IPS DF 4.7 (cell line): ENCODE data around the gene CSNK1G2.

Experiments used
- DNase-seq: peaks from one replicate; pipeline ENCODE4 v3.0.0-alpha.2; 2013; ENCODE audit warnings: low spot score; ENCODE audit errors: extremely low read depth

The CSNK1G2 gene

DNA sequence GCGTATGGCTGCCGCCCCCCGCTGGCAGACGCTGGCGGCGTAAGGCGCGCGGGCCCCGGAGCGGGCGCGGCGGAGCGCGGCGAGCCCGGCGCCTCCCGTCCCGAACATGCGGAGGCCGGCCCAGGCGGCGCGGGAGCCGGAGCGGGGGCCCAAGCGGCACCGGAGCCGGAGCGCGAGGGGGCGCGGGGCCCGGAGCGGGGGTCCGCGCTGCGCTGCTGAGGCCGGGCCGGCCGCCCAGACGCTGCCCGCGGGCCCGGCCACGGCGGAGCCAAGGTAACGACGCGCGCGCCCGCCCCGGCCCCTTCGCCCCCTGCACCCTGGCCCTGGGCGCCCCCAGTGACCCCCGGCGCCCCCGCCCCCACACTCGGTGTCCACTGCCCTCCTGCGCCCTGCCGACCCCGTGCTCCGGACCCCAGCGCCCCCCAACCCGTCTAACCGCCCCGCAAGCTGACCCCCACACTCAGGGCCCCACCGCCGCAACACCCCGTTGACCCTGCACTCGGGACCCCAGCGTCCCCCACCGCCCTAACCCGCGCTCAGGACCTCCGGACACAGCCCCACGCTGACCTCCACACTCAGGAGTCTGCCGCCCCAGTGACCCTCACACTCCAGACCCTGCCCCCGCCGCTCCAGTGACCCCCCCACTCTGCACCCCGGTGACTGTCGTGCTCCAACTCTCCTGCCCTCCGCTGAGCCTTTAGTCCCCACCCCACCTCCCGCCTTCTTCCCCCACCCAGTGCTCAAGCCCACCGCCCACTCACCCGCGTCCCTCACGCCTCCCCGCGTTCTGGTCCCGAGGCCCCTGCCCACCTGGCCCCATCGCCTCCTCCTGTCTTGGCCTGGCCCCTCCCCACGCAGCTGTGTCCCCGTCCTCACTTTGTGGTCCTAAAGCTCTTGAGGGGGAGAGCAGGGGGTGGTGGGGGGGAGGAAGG, at the start of gene CSNK1G2:
TSS of gene CSNK1G2 (plus strand) at position 27 of the 932 bp plus-strand sequence. CDS start 28,601 bp downstream, outside the sequence.
- DNase-seq = no peak

DNA sequence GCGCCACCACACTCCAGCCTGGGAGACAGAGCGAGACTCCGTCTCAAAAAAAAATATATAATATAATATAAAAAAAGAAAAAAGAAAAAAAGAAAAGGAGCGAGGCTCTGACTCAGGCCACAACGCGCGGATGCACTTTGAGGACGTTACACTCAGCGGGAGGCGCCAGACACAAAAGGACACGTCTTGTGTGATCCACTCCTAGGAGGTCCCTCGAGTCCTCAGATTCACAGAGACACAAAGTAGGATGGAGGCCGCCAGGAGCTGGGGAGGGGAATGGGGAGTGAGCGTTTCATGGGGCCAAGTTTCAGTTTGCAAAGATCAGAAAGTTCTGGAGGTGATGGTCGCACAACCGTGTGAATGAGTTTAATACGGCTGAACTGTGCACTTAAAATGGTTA, 47.2 kb upstream of the CSNK1G2 start:
- DNase-seq = no peak

DNA sequence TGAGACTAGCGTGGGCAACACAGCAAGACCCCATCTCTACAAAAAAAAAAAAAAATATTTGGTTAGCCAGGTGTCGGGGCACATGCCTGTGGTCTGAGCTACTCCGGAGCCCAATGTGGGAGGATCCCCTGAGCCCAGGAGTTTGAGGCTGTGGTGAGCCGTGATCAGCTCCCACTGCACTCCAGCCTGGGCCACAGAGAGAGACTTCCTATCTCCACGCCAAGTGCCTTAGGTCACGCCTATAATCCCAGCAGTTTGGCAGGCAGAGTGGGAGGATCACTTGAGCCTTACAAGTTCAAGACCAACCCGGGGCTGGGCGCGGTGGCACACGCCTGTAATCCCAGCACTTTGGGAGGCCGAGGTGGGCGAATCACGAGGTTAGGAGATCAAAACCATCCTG, 44.5 kb upstream of the CSNK1G2 start:
- DNase-seq = no peak

DNA sequence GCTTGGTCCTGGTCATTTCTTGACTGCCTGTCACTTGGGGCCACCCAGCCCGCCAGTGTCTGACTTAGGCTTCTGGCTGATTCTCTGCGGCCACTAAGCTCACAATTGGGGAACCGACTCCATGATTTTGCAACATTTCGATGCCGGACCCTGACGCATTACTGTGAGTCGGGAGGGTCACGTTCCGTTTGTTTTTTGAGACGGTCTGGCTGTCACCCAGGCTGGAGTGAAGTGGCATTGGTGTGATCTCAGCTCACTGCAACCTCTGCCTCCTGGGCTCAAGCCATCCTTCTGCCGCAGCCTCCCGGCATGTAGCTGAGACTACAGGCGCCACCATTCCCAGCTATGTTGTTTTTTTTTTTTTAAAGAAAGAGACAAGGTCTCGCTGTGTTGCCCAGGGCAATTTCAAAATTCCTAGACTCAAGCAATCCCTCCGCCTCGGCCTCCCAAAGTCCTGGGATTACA, 39.0 kb upstream of the CSNK1G2 start:
- DNase-seq = no peak

DNA sequence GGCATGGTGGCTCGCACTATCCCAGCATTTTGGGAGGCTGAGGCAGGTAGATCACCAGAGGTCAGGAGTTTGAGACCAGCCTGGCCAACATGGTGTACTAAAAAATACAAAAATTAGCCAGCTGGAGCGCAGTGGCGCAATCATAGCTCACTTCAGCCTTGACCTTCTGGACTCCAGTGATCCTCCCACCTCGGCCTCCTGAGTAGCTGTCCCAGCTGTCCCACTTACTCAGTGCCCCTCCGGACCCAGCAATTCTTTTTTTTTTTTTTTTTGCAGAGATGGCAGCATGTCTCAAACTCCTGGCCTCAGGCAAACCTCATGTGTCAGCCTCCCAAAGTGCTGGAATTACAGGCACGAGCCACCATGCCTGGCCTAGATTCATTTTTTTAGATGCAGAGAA, 38.0 kb upstream of the CSNK1G2 start:
- DNase-seq = no peak

DNA sequence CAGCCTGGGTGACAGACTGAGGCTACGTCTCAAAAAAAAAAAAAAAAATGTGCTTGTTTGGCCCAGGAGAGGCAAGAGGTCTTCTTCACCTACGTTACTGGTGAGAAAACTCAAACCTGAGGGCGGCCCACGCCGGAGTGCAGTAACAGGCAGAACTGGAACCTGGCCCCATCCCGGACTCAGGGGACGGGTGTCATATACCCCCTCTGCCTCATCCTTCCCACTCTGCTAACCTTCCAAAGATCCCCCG, 36.2 kb upstream of the CSNK1G2 start:
- DNase-seq = no peak

DNA sequence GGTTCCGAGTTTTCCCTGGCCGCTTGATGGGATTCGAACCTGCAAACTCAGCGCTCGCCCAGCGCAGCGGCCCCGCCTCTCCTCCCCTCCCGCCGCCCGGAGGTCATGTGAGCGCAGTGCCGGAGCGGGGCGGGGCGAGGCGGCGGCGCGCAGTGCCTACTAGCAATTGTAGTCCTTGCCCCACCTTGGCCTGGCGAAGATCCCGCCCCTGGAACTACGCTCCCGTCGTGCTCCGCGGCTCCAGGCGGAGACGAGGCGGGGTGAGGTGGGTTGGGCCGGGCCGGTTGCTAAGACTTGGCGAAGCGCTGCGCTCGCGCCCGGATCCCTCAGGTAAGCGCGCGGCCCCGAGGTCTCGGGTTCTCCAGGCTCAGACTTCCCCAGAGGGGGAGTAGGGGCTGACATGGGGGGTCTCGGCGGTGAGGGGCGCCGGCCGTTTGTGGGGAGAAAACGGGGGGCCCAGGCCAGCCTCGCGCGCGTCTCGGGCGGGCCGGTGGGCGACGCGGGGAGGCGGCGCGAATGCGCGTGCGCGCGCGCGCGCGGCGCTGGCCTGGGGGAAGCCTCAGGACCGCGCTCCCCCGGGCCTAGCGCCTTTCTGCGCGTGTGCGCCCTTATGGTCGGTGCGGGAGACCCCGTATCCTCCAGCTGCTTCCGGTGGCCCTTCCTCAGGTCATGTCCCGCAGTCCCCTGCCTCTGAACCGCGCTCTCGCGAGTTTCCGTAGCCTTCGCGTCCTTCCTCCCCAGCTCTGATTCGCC, 35.7 kb upstream of the CSNK1G2 start, which contains the start of the genes ADAT3 and SCAMP4:
TSS of gene ADAT3 (plus strand) at position 290 of the 753 bp plus-strand sequence. CDS start 6,649 bp downstream, outside the sequence.
TSS of gene SCAMP4 (plus strand) at position 290 of the 753 bp plus-strand sequence. CDS start 9,621 bp downstream, outside the sequence.
- peak; percentile 86 for DNase-seq

DNA sequence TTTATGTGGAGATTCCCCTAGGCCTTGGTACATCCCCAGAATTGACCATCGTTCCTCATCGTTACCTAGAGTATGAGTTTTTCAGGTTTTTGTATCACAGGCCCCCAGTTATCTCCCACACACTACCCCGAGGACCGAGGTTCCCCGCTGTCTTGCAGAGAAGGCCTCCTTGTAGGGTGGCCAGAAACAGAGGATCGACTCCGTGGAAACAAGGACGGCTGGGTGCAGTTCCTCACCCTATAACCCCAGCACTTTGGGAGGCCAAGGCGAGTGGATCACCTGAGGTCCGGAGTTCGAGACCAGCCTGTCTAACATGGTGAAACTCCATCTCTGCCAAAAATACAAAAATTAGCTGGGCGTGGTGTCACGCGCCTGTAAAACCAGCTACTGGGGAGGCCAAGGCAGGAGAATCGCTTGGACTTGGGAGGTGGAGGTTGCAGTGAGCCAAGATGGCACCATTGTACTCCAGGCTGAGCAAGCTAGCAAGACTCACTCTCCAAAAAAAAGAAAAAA, 35.1 kb upstream of the CSNK1G2 start:
- no peak for DNase-seq

DNA sequence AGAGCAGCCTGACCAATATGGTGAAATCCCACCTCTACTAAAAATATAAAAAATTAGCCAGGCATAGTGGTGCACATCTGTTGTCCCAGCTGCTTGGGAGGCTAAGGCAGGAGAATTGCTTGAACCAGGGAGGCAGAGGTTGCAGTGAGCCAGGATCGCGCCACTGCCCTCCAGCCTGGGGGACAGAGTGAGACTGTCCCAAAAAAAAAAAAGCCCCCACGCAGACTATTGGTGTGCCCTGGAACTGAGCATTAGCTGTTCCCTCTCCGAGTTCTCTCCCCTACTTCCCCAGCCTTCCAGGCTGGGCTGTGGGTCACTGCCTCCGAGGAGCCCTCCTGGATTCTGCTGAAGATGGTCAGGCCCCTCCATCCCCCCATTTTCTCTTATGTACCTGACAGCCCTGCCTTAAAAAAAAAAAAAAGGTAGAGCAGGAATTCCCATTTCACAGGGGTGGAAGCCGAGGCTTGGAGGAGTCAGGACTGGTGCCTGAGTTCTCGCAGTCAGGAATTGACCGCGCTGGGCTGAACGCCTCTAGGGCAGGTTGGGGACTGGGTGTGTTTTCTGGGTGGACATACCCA, 33.9 kb upstream of the CSNK1G2 start:
- DNase-seq = no peak

DNA sequence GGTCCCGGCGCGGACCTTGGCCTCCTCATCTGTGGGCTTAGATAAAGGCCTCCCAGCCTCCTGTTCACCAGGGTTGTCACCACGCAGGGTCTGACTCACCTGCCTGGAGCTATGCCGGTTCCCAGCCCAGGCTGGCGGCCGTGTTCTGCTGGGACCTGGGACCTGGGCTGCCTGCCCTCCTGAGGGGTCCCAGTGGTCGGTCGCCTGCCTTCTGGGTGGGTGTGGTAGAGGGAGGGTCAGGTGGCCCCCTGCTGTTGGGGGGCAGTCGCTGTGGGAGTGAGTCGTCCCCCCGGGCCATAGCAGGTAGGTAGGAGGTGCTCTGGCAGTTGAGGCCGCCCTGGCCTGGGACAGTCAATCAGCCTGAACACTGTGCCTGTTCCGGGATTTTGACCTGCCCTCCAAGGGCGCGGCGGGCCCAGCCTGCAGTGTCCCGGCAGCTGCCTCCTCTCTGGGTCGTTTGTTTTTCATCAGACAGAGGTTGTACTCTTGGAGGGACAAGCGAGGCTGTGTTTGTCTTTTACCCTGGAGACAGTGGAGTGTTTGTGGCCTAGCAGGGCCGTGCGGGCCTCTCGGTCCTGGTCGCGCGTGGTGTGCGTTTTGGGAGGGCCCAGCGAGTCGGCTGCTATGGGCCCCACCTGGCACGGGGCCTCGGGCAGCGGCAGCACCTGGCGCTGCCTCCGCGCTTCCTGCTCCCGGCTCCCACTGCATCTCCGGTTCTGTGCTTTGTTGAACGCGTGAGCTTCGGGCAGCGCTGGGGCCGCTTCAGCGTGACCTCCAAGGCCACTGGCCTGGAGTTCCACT, 33.2 kb upstream of the CSNK1G2 start:
- no peak for DNase-seq

DNA sequence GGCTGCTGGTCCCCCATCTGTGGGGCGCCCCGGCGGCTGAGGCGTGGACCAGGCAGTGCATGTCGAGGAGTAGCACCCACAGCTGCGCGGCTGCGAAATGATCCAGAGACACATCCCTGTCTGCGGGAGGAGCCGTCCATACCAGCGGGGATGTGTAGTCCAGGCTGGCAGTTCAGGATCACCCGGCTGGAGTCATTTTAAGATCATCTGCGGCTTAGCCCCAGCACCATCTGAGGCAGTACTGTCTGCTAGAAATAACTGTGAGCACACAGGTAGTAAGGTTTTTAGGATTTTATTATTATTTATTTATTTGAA, 32.7 kb upstream of the CSNK1G2 start:
- DNase-seq = no peak

DNA sequence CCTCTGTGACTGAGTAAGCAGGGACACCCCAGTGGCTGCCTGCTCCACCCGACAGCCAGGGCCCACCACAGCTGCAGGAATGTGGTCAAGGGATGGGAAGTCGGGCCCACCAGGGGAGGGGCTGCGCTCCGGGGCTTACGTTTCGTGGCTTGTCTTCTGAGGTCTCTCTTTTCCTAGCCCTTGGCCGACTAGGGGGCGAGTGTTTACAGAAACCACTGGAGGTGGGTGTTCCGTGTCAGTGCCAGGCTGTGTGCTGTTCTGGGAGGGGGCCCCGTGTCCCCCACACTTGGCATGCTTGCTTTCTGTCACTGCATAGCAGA, 31.3 kb upstream of the CSNK1G2 start:
- DNase-seq = no peak

DNA sequence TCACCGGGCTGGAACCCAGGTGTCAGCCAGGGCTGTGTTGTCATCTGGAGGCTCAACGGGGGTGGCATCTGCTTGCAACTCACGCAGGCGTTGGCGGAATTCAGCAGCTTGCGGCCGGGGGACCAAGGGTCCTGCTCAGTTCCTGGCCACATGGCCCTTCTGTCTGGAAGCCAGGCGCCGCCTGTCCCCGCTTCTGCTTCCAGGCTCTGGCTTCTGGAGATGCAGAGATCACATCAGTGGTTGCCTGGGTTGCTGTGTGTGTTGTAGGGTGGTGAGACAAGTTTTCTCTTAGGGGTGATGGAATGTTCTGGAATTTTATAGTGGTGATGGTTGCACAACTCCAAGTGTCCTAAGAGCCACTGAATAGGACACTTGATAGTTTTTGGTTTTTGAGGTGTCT, 30.8 kb upstream of the CSNK1G2 start:
- no peak for DNase-seq

DNA sequence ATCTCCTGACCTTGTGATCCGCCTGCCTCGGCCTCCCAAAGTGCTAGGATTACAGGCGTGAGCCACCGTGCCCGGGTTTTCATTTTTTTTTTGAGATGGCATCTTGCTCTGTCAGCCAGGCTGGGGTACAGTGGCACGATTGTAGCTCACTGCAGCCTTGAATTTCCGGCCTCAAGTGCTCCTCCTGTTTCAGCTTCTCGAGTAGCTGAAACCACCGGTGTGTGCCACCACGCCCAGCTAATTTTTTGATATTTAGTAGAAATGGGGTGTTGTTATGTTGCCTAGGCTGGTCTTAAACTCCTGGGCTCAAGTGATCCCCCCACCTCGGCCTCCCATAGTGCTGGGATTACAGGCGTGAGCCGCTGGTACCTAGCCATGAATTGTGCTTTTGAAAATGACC, 29.9 kb upstream of the CSNK1G2 start:
- no peak for DNase-seq

DNA sequence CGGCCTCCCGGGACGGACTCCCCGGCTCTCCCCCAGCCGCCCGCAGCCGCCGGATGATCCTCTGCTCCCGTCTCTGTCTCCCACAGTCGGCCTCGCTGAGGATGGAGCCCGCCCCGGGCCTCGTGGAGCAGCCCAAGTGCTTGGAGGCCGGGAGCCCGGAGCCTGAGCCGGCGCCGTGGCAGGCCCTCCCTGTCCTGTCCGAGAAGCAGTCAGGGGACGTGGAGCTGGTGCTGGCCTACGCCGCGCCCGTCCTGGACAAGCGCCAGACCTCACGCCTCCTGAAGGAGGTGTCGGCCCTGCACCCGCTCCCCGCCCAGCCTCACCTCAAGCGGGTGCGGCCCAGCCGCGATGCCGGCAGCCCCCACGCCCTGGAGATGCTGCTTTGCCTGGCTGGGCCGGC, 29.0 kb upstream of the CSNK1G2 start:
- DNase-seq = no peak

DNA sequence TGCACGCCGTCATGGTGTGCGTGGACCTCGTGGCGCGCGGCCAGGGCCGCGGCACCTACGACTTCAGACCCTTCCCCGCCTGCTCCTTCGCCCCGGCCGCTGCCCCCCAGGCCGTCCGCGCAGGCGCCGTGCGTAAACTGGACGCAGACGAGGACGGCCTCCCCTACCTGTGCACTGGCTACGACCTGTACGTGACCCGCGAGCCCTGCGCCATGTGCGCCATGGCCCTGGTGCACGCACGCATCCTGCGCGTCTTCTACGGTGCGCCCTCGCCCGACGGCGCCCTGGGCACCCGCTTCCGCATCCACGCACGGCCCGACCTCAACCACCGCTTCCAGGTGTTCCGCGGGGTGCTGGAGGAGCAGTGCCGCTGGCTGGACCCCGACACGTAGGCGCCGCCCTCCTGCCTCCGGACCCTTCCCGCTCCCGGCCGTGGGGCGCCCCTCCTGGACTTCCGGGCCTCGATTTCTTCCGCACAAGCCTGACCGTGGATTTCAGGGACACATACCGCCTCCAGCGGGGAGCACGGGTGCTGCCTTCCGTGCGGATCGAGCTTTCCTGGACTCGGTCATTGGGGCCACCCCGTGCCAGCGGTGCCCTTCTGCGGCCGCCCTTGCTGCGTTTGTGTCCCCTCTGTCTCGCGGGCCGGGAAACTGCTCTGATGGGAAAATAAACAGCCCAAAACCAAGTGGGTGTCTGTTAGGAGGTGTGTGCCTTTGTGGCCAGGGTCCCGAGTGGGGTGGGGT, 28.0 kb upstream of the CSNK1G2 start:
- DNase-seq = no peak

DNA sequence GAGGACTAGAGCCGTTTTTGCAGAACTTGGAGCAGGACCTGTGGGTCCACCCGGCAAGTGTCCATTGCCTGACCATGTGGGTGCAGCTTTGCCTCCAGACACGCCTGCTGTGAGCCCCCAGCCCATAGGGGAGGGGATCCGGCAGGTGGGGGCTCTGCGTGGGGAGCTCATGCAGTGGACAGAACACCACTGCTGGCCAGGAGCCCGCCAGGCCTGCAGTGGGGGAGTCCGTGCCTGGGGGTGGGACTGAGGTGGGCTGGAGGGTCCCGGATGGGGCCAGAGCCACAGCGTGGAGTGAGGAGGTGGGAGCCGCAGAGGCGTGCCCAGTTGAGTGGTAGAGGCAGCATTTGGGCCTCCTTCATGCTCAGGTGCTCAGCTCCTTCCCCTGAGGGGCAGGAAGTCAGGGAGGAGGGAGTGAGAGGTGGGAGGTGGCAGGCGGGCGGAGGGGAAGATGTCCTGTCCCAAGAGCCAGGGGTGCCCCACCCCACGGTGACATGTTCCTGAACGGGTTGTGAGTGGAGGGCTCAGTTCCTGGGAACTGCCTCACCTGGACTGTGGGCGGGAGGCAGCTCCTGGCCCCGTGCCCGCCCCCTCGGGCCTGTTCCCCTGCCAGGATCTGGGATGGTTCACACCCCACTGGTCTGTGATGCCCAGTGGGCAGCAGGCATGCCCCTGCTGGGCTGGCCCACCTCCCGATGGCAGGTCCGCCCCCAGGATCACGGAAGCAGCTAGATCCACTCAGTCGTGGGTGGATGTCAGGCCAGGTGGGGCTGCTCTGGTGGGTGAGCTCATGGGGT, 27.0 kb upstream of the CSNK1G2 start:
- DNase-seq = no peak

DNA sequence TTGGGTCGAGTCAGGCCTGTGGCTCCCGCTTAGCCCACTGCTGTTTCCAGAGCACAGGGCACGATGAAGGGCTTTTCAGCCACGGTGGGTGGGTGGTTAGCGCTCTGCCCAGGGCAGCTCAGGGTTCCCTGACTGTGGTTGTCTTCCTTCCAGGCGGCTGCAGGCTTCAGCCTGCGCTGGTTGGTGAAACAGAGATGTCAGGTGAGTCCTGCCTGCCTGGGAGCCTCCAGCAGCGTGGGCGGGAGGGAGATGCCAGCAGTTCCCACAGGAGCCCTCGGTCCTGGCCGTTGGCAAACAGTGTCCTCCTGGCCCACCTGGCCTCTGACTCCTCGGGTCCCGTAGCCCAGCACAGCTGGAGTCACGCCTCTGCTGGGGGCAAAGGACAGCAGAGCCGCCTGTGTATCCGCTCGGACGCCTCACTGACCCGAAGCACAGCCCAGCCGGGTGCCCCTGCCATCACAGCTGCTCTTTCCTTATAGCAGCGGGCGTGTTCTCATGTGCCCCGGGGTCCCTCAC, 26.1 kb upstream of the CSNK1G2 start:
- DNase-seq = no peak

DNA sequence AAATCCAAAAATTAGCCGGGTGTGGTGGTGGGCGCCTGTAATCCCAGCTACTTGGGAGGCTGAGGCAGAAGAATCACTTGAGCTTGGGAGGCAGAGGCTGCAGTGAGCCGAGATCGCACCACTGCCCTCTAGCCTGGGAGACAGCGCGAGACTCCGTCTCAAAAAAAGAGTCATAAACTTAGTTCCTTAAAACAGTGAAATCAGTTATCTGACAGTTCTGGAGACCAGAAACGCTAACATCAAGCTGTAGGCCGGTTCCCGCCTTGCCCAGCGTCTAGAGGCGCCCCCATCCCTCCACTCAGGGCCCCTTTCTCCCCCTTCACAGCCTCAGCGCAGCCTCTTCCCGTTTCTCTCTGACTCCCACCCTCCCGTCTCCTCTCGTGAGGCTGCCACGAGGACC, 23.8 kb upstream of the CSNK1G2 start:
- DNase-seq = no peak

DNA sequence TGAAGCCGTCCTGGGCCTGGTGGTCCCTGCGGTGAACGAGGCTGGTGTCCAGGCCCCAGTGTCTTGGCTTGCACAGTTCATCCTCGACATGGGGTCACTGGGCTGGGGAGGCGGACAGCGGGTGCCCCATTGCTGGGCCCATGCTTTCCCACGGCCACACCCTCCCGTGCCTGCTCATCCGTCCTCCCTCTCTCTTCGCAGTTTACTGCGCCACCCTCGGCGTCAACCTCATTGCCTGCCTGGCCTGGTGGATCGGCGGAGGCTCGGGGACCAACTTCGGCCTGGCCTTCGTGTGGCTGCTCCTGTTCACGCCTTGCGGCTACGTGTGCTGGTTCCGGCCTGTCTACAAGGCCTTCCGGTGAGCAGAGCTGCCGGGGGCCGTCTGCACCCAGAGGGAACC, 23.0 kb upstream of the CSNK1G2 start:
- no peak for DNase-seq
